Activated naive CD4-positive, alpha-beta T cell treated with anti-CD3 and anti-CD28 coated beads, Interleukin-2, amount 50 U/mL, for 72 hours (primary cell): ENCODE measurements around the gene ITGA1. TPM values are rescaled to one million over a fixed set of nuclear protein-coding genes. Genes with fewer than 3 reads are reported as not detected.
A peak's percentile ranks its signal among the peaks of the same experiment; 100 is the strongest.
"Not testable (repeated sequence)": the region's sequence is repeated elsewhere in the genome, so short reads cannot be mapped to it uniquely, and the experiment has no call there.

Experiments used
- ATAC-seq, 2 donors: fragments of 150-1000 bp; cut with Tn5 transposase; 2 replicates each; pipeline ENCODE4 v1.10.0; 2021; ENCODE audit warnings: mild to moderate bottlenecking in 2 of 2, moderate library complexity in 2 of 2
- DNase-seq, 2 donors: peaks; one replicate each; pipeline ENCODE4 v3.0.0; 2021 to 2022; ENCODE audit warnings: low spot score in 2 of 2
- H3K27ac Mint-ChIP-seq, 2 donors: one replicate each; pipeline ENCODE4 v1.8.0; 2022; ENCODE audit warnings: mild to moderate bottlenecking in 2 of 2, mixed read lengths in 2 of 2
- H3K36me3 Mint-ChIP-seq, 2 donors: one replicate each; pipeline ENCODE4 v1.8.0; 2022; ENCODE audit warnings: mixed read lengths in 2 of 2
- H3K9me3 Mint-ChIP-seq, 2 donors: one replicate each; pipeline ENCODE4 v1.8.0; 2022; ENCODE audit warnings: mixed read lengths in 2 of 2
- total RNA-seq, 2 donors: library from RNA; stranded (reverse); gene quantifications; one replicate each; pipeline ENCODE4 v1.2.3, GENCODE V29; 2022

Gene ITGA1
- total RNA-seq, 2 donors from 2014 or later = 6.0 TPM

DNA sequence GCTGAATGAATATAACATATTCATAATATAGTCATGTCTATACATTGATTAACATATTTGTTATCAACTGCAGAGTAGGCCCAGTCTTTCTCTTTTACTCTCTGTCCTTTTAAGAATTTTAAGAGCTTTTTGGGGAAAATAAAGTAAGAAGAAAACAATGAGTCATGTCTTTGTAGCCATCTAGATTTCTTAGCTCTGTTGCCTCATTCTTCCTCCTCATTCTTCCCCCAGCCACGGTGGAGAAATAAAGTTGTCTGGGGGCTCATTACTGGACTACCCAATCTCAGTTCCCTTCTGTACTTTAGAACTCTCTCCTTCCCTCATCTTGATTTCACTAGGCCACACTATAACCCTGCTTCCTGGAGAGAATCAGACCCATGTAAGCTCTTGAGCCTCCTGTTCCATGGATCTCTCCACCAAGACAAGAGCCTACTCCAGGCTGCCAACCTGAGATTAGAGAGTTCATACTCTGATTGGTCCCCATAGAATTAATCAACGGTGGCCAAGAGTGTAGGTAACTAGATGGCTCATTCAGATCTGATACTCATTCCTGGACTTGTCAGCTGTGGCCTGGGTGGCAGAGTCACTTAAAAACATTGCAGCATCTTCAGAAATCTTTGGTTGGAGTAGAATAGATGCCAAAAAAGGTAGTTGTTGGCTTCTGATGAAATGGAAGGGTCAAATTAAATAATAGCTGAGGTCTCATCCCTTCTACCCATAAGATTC lies 44.2 kb downstream of the ITGA1 start:
- Mint-ChIP-seq H3K36me3 (no peaks in the 10 kb centered on the region), H3K27ac (no peak overlapping the region), H3K9me3 (peaks cover 3 to 4% of the 10 kb centered on the region in 2 donors)
- DNase-seq (no peak), ATAC-seq (peak in 1 of 2 donors; percentile 51)

GRCh38 chr5:52834320-52834719 lies 46.6 kb downstream of the ITGA1 start:
- Mint-ChIP-seq H3K27ac (no peak overlapping the region), H3K36me3 (no peaks in the 10 kb centered on the region), H3K9me3 (peaks cover 0 to 3% of the 10 kb centered on the region in 2 donors)
- no peak for ATAC-seq
- no peak for DNase-seq

GRCh38 chr5:52837068-52837467 lies 49.4 kb downstream of the ITGA1 start:
- Mint-ChIP-seq H3K9me3 (peaks cover 0 to 3% of the 10 kb centered on the region in 2 donors), H3K27ac (no peak overlapping the region), H3K36me3 (no peaks in the 10 kb centered on the region)
- ATAC-seq (no peak), DNase-seq (no peak)

DNA sequence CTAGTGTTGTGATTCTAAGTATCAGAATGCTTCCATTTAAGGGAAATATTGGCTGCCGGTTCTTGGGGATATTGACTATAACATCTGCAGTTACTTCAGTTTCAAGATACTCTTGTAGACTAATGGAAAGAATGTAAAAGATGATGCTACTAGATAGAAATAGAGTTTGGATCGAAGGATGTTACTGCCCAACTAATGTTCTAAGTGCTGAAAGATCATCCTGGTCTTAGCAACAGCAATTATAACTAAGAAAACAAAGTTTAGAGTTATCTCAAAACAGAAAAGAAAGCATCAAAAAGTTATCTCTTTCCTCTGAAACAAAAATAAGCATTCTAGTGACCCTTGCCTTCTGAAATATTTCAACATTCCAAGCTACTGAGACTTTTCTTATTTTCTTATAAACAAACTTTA lies 49.9 kb downstream of the ITGA1 start:
- DNase-seq (no peak), ATAC-seq (no peak)
- Mint-ChIP-seq H3K36me3 (no peaks in the 10 kb centered on the region), H3K27ac (no peak overlapping the region), H3K9me3 (no peaks in the 10 kb centered on the region)

GRCh38 chr5:52838326-52839015 lies 50.8 kb downstream of the ITGA1 start:
- H3K9me3 Mint-ChIP-seq = no peaks in the 10 kb centered on the region
- H3K27ac Mint-ChIP-seq = no peak overlapping the region
- ATAC-seq = no peak
- DNase-seq = no peak
- H3K36me3 Mint-ChIP-seq = no peaks in the 10 kb centered on the region

GRCh38 chr5:52839285-52839684 lies 51.6 kb downstream of the ITGA1 start:
- no peaks in the 10 kb centered on the region for H3K9me3 Mint-ChIP-seq
- no peaks in the 10 kb centered on the region for H3K36me3 Mint-ChIP-seq
- DNase-seq = no peak
- H3K27ac Mint-ChIP-seq = no peak overlapping the region
- ATAC-seq = no peak

DNA sequence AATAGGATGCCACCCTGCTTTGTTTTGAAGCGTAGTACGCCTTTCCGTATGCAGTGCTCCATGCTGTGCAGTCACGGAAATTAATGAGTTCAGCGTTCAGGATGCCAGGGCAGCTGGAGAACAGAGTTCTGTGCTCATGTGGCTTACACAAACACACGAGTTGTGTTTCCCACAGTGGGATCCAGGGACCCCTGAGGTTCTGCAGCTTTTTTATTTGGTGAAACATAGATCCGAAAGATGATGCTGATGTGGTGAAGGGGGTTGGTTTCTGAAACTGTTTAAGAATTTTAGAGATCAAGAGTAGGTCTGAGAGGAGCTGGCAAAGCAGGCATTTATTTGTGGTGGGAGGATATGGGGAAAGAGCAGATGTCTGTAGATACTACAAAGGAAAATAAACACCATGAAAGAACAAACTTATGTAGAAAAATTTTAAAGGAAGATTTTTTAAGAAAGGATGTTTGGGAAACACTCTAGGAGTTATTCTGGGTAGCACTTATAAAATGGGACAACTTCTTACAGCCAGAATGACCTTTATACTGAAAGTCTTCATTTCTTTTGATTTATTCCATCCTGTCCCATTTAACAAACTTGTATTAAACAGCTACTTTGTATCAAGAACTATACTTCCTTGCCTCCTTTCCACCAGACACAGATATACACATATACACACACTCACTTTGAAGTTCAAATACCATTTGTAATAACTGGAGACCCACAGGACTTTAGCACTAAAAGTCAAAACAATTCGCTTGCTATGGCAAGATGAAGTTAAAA lies 52.7 kb downstream of the ITGA1 start:
- ATAC-seq (no peak), DNase-seq (no peak)
- Mint-ChIP-seq H3K36me3 (no peaks in the 10 kb centered on the region), H3K27ac (no peak overlapping the region), H3K9me3 (no peaks in the 10 kb centered on the region)

DNA sequence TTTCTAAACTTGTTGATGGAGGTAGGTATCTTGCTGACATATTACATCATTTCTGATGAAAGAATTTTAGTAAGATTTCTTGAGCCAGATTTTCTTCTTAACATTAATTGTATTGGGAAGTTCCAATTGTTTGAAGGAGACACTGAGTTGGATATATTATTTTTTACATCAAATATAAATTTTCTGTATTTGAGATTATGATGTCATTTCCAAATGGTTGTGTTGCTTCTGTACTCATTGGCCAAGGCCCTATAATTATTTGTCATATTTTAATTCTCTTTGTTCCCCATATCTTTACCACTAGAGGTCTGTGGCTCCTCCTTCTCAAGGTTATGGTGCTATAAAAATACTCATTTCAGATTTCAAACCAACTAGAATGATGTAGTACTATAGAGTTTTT lies 53.4 kb downstream of the ITGA1 start:
- ATAC-seq = no peak
- no peak overlapping the region for H3K27ac Mint-ChIP-seq
- no peaks in the 10 kb centered on the region for H3K9me3 Mint-ChIP-seq
- no peak for DNase-seq
- H3K36me3 Mint-ChIP-seq = no peaks in the 10 kb centered on the region

GRCh38 chr5:52842111-52842510 lies 54.4 kb downstream of the ITGA1 start:
- Mint-ChIP-seq H3K36me3 (no peaks in the 10 kb centered on the region), H3K27ac (no peak overlapping the region), H3K9me3 (no peaks in the 10 kb centered on the region)
- DNase-seq = no peak
- no peak for ATAC-seq

DNA sequence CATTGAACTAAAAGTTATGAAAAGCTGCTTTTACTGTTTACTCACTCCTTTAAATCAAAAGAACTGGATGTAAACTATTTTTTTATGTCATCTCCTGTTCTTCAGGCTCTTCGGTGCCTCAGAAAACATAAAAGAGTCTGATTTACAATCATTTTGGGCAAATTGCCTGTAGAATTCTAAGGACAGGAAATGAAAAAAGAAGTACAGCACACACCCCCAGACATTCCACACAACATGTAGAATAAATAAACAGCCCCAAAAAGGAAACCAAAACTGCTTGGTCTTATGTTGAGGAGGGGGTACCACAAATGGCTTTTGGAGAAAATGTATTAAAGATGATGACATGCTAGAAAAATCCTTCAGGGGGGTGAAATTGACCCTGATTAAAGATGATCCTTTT lies 57.2 kb downstream of the ITGA1 start:
- ATAC-seq (no peak), DNase-seq (no peak)
- no peaks in the 10 kb centered on the region for H3K9me3 Mint-ChIP-seq
- H3K36me3 Mint-ChIP-seq = peaks cover 0 to 7% of the 10 kb centered on the region in 2 donors
- no peak overlapping the region for H3K27ac Mint-ChIP-seq

GRCh38 chr5:52846182-52846842 lies 58.6 kb downstream of the ITGA1 start:
- ATAC-seq (no peak), DNase-seq (no peak)
- Mint-ChIP-seq H3K27ac (no peak overlapping the region), H3K9me3 (no peaks in the 10 kb centered on the region), H3K36me3 (peaks cover 0 to 7% of the 10 kb centered on the region in 2 donors)

DNA sequence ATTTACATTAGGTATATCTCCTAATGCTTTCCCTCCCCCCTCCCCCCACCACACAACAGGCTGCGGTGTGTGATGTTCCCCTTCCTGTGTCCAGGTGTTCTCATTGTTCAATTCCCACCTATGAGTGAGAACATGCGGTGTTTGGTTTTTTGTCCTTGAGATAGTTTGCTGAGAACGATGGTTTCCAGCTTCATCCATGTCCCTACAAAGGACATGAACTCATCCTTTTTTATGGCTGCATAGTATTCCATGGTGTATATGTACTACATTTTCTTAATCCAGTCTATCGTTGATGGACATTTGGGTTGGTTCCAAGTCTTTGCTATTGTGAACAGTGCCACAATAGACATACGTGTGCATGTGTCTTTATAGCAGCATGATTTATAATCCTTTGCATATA lies 61.0 kb downstream of the ITGA1 start:
- not testable (repeated sequence) for H3K36me3 Mint-ChIP-seq, DNase-seq, ATAC-seq, H3K27ac Mint-ChIP-seq, H3K9me3 Mint-ChIP-seq

GRCh38 chr5:52849544-52849943 lies 61.8 kb downstream of the ITGA1 start:
- ATAC-seq = no peak
- no peak for DNase-seq
- no peaks in the 10 kb centered on the region for H3K9me3 Mint-ChIP-seq
- H3K27ac Mint-ChIP-seq = no peak overlapping the region
- H3K36me3 Mint-ChIP-seq = peaks cover 0 to 7% of the 10 kb centered on the region in 2 donors

GRCh38 chr5:52853650-52854049 lies 65.9 kb downstream of the ITGA1 start:
- H3K36me3 Mint-ChIP-seq = peaks cover 0 to 6% of the 10 kb centered on the region in 2 donors
- no peaks in the 10 kb centered on the region for H3K9me3 Mint-ChIP-seq
- DNase-seq (no peak), ATAC-seq (no peak)
- no peak overlapping the region for H3K27ac Mint-ChIP-seq

DNA sequence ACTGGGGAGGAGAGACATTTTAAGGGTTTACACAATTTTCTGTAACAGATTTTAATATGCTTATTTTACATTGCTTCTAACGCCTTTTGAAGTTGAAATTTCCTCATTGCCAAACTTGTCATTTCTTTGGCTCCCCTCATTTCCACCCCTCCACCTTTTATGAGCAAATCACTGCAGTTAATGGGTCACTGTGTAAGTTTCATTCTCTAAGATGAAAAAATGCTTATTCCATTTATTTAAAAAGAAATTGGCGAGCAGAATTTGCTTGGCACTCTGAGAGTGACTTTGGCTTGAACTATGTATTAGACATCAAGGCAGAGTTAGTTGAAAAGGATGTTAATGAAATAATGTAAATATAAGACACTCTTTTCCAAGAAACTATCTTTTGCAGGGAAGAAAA lies 66.6 kb downstream of the ITGA1 start:
- H3K9me3 Mint-ChIP-seq = no peaks in the 10 kb centered on the region
- DNase-seq (no peak), ATAC-seq (no peak)
- no peaks in the 10 kb centered on the region for H3K36me3 Mint-ChIP-seq
- H3K27ac Mint-ChIP-seq = no peak overlapping the region

- DNase-seq (no peak), ATAC-seq (no peak)
Measured at GRCh38 chr5:52854949-52855348, 67.2 kb downstream of the ITGA1 start.

DNA sequence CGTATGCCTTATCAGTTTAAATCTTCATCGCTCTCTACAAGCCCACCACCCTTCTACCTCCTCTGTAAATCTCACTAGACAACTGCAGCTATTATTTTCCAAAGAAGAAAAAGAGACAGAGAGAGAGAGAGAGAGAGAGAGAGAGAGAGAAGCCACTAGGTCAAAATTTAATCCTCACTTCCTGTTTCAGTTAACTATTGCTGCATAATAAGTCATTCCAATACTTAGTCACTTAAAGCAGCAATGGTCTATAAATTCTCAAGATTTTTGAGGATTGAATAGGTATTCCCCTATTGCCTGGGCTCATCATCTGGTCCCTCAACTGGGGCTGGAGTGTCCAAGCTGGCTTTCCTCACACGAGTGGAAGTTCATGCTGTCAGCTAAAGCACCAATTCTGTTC lies 68.8 kb downstream of the ITGA1 start:
- ATAC-seq = no peak
- no peak overlapping the region for H3K27ac Mint-ChIP-seq
- no peak for DNase-seq
- no peaks in the 10 kb centered on the region for H3K36me3 Mint-ChIP-seq
- no peaks in the 10 kb centered on the region for H3K9me3 Mint-ChIP-seq

More at GRCh38 chr5:52854949-52855348, 67.2 kb downstream of the ITGA1 start:
- H3K9me3 Mint-ChIP-seq = no peaks in the 10 kb centered on the region
- H3K36me3 Mint-ChIP-seq = no peaks in the 10 kb centered on the region
- H3K27ac Mint-ChIP-seq = no peak overlapping the region
